Right lobe of liver (tissue), 5 donors: Measurements from ENCODE around the gene CCDC83. TPM values are rescaled to one million over a fixed set of nuclear protein-coding genes. Genes with fewer than 3 reads are reported as not detected.

Experiments used
- total RNA-seq, 6 experiments: library from RNA; depleted of rRNA in 2 of 6; stranded (reverse); fragments of >200 nt in 2 of 6; fragmentation: NEBNext Ultra II Directional in 3 of 6; extraction: Animal tissue kit (Norgen Biotek cat#: 25700) in 3 of 6; gene quantifications; one replicate each; pipeline versions ENCODE4 v1.1.0 to v1.2.4, GENCODE V29; 2016 to 2023
- donor health status: DM: no; HTN: no; CAD: no.
- donor health status: DM: no; HTN: no; CAD: no.
- donor health status: DM: no; HTN: yes; CAD: no.
- donor health status: DM: no; HTN: yes; CAD: no.

CCDC83 gene
- total RNA-seq, 6 experiments from 2014 or later, result not detected

Other genes starting within 250 kb of the CCDC83 start
- gene DLG2, start 228.0 kb upstream of the CCDC83 start, total RNA-seq, result 1 to 10 TPM; 1.2 to 6.4 (median 2.5) TPM
- gene TMEM126B, start 226.8 kb upstream of the CCDC83 start, total RNA-seq, result 10 to 100 TPM; 14.3 to 28.5 (median 22.3) TPM
- gene TMEM126A, start 207.4 kb upstream of the CCDC83 start, total RNA-seq, result 10 to 100 TPM; 13.4 to 22.9 (median 17.7) TPM
- gene CREBZF, start 190.3 kb upstream of the CCDC83 start, total RNA-seq, result 10 to 100 TPM; 14.1 to 23.0 (median 18.0) TPM
- under 1 TPM in 1 of 6 experiments, not detected in 5; 0.20 TPM for gene CCDC89, start 169.2 kb upstream of the CCDC83 start, total RNA-seq
- gene SYTL2, start 44.2 kb upstream of the CCDC83 start, total RNA-seq, result 10 to 100 TPM in 2 of 6 experiments, 1 to 10 TPM in 4; 4.2 to 14.9 (median 8.7) TPM
- gene PICALM, start 213.7 kb downstream of the CCDC83 start, total RNA-seq, result 100 to 1,000 TPM in 3 of 6 experiments, 10 to 100 TPM in 3; 84.1 to 137 (median 97.6) TPM